ENCODE data around the gene GNG7. TPM values are rescaled to one million over a fixed set of nuclear protein-coding genes. Genes with fewer than 3 reads are reported as not detected.

Gene GNG7
- total and polyA plus RNA-seq, 2 donors (not counting 3 experiments of a cell fraction or from before 2014, with no cell fraction given): 0.29 to 0.84 TPM

GRCh38 chr19:2648099-2648498, 54.4 kb downstream of the GNG7 start:
- POLR2A ChIA-PET: no interaction called here

More at GRCh38 chr19:2648099-2648498, 54.4 kb downstream of the GNG7 start:
- DNase-seq (ENCODE audit: low read depth, low spot score): no peak
- intact Hi-C loops (cut with micrococcal nuclease) (loop anchor here (1.0 kb wide), 3 partner anchors 101 to 302 kb away; no protein-coding TSS in a partner anchor), dilution Hi-C loops (cut with MboI; ENCODE audit: extremely low pct_ligation_motif_present, low sequenced_read_pairs) (no loop called here)
- no peak overlapping the region for H3K27ac ChIP-seq (ENCODE audit: insufficient read depth, low read depth, low read length)
- peaks cover 0 to 3% of the 10 kb centered on the region in 2 experiments for H3K27me3 ChIP-seq (ENCODE audit: control insufficient read depth in 2 of 2, insufficient read depth in 2 of 2, low read length in 2 of 2)
- H3K9me3 ChIP-seq (replicated peaks; ENCODE audit: control insufficient read depth, insufficient read depth, low read length): no peaks in the 10 kb centered on the region
- TF ChIP-seq FOS (IDR thresholded peaks at IDR 0.05; ENCODE audit: borderline replicate concordance, insufficient read depth, low read length): no peak
- no peak for TF ChIP-seq CTCF (IDR thresholded peaks at IDR 0.05; ENCODE audit: extremely low read depth in 1 of 2, insufficient read depth in 1 of 2, low read depth in 1 of 2, low read length in 2 of 2)
- TF ChIP-seq EZH2 (IDR thresholded peaks at IDR 0.05; ENCODE audit: borderline replicate concordance, low read depth, low read length, severe bottlenecking): no peak
- TF ChIP-seq MAX (IDR thresholded peaks at IDR 0.05; ENCODE audit: insufficient read depth, insufficient read length): no peak
- TF ChIP-seq POLR2AphosphoS5 (IDR thresholded peaks at IDR 0.05; ENCODE audit: insufficient read depth, low read depth, low read length): no peak
- no peak for TF ChIP-seq POLR2A (IDR thresholded peaks at IDR 0.05; ENCODE audit: low read depth, low read length)
- no peak for TF ChIP-seq MYC (IDR thresholded peaks at IDR 0.05; ENCODE audit: low read depth, low read length)
- TF ChIP-seq JUN (IDR thresholded peaks at IDR 0.05; ENCODE audit: borderline replicate concordance, insufficient read depth, insufficient read length, low read depth): no peak
- TF ChIP-seq GATA2 (IDR thresholded peaks at IDR 0.05; ENCODE audit: insufficient read depth, insufficient read length, low read depth, low read length): no peak
- no peaks in the 10 kb centered on the region for H3K79me2 ChIP-seq (ENCODE audit: control insufficient read depth, insufficient read depth, low read length)
- CTCF ChIA-PET: interaction anchor here (0.6 to 4.6 kb wide), 43 partner anchors 10 to 481 kb away, joined by 3 to 233 read pairs (median 5); partner anchors contain the start of genes GNG7, SLC39A3, THOP1 and TIMM13
- no peaks in the 10 kb centered on the region for H3K36me3 ChIP-seq (ENCODE audit: control insufficient read depth in 2 of 2, extremely low read depth in 1 of 2, insufficient read depth in 2 of 2, low read length in 2 of 2)
- H3K9me1 ChIP-seq (replicated peaks; ENCODE audit: control insufficient read depth, extremely low read depth, insufficient read depth, low read length): no peaks in the 10 kb centered on the region
- H3K4me1 ChIP-seq (ENCODE audit: control insufficient read depth, extremely low read depth, insufficient read depth, low read length): no peaks in the 10 kb centered on the region
- no peak overlapping the region for H3K9ac ChIP-seq (replicated peaks; ENCODE audit: extremely low read depth, insufficient read depth, low read length)
- H2AFZ ChIP-seq (ENCODE audit: low read depth, low read length): no peak overlapping the region
- H4K20me1 ChIP-seq (replicated peaks; ENCODE audit: control insufficient read depth, extremely low read depth, insufficient read depth, low read length): no peaks in the 10 kb centered on the region
- H3K4me2 ChIP-seq (ENCODE audit: insufficient read depth, low read length): no peak overlapping the region
- H3K4me3 ChIP-seq (replicated peaks in 1 of 3; ENCODE audit: insufficient read depth in 1 of 3, low read depth in 1 of 3, low read length in 3 of 3): no peak overlapping the region
- no TSS peak for BruUV-seq (replicated peaks)
- FAIRE-seq: no peak

All from endothelial cell of umbilical vein (primary cell).